ENCODE measurements around the gene UBE3A. TPM values are rescaled to one million over a fixed set of nuclear protein-coding genes. Genes with fewer than 3 reads are reported as not detected.
"Not testable (repeated sequence)": the region's sequence is repeated elsewhere in the genome, so short reads cannot be mapped to it uniquely, and the experiment has no call there.

The UBE3A gene
- total RNA-seq, 1 donor from 2014 or later, result 57.4 TPM

- FAIRE-seq (no peak), DNase-seq (ENCODE audit: low read depth) (no peak)
- TF ChIP-seq CTCF (IDR thresholded peaks at IDR 0.05; ENCODE audit: insufficient read depth, low read length, severe bottlenecking), result no peak
- no peaks in the 10 kb centered on the region for H3K27me3 ChIP-seq (ENCODE audit: control insufficient read depth, insufficient read depth, low read length)
- H3K4me3 ChIP-seq (ENCODE audit: low read depth, low read length), result no peak overlapping the region
- no peaks in the 10 kb centered on the region for H3K36me3 ChIP-seq (ENCODE audit: control insufficient read depth, insufficient read depth, low read length)
Measured at GRCh38 chr15:25464784-25465183, 26.0 kb upstream of the UBE3A start.

GRCh38 chr15:25464383-25464782 lies 25.6 kb upstream of the UBE3A start:
- no peak for FAIRE-seq
- TF ChIP-seq CTCF (IDR thresholded peaks at IDR 0.05; ENCODE audit: insufficient read depth, low read length, severe bottlenecking), result no peak

GRCh38 chr15:25456196-25456595 lies 17.4 kb upstream of the UBE3A start:
- Histone ChIP-seq H3K4me3 (ENCODE audit: low read depth, low read length) (no peak overlapping the region), H3K27me3 (ENCODE audit: control insufficient read depth, insufficient read depth, low read length) (no peaks in the 10 kb centered on the region), H3K36me3 (ENCODE audit: control insufficient read depth, insufficient read depth, low read length) (no peaks in the 10 kb centered on the region)
- no peak for TF ChIP-seq CTCF (IDR thresholded peaks at IDR 0.05; ENCODE audit: insufficient read depth, low read length, severe bottlenecking)
- no peak for FAIRE-seq
- DNase-seq (ENCODE audit: low read depth), result no peak

More at GRCh38 chr15:25464383-25464782, 25.6 kb upstream of the UBE3A start:
- no peaks in the 10 kb centered on the region for H3K36me3 ChIP-seq (ENCODE audit: control insufficient read depth, insufficient read depth, low read length)
- H3K27me3 ChIP-seq (ENCODE audit: control insufficient read depth, insufficient read depth, low read length), result no peaks in the 10 kb centered on the region
- no peak overlapping the region for H3K4me3 ChIP-seq (ENCODE audit: low read depth, low read length)
- no peak for DNase-seq (ENCODE audit: low read depth)

GRCh38 chr15:25455226-25455625 lies 16.4 kb upstream of the UBE3A start:
- Histone ChIP-seq H3K36me3 (ENCODE audit: control insufficient read depth, insufficient read depth, low read length) (no peaks in the 10 kb centered on the region), H3K4me3 (ENCODE audit: low read depth, low read length) (no peak overlapping the region), H3K27me3 (ENCODE audit: control insufficient read depth, insufficient read depth, low read length) (no peaks in the 10 kb centered on the region)
- FAIRE-seq (no peak), DNase-seq (ENCODE audit: low read depth) (no peak)
- no peak for TF ChIP-seq CTCF (IDR thresholded peaks at IDR 0.05; ENCODE audit: insufficient read depth, low read length, severe bottlenecking)

GRCh38 chr15:25454771-25455170 lies 15.9 kb upstream of the UBE3A start:
- Histone ChIP-seq H3K4me3 (ENCODE audit: low read depth, low read length) (no peak overlapping the region), H3K36me3 (ENCODE audit: control insufficient read depth, insufficient read depth, low read length) (no peaks in the 10 kb centered on the region), H3K27me3 (ENCODE audit: control insufficient read depth, insufficient read depth, low read length) (no peaks in the 10 kb centered on the region)
- no peak for TF ChIP-seq CTCF (IDR thresholded peaks at IDR 0.05; ENCODE audit: insufficient read depth, low read length, severe bottlenecking)
- DNase-seq (ENCODE audit: low read depth), result no peak
- FAIRE-seq, result no peak

GRCh38 chr15:25453246-25453645 lies 14.4 kb upstream of the UBE3A start:
- not testable (repeated sequence) for H3K27me3 ChIP-seq (ENCODE audit: control insufficient read depth, insufficient read depth, low read length); FAIRE-seq; H3K36me3 ChIP-seq (ENCODE audit: control insufficient read depth, insufficient read depth, low read length); DNase-seq (ENCODE audit: low read depth); H3K4me3 ChIP-seq (ENCODE audit: low read depth, low read length)
